HEK293 (cell line): ENCODE data around the gene BRI3BP.

Source experiments
- MYNN ChIP-seq: fragments of 450-650 bp; formaldehyde crosslinking; IDR thresholded peaks from 2 replicates; pipeline ENCODE4 v1.5.1; 2016; ENCODE audit warnings: missing biosample characterization, missing genetic modification characterization, borderline replicate concordance
- ZNF629 ChIP-seq: fragments of 450-650 bp; formaldehyde crosslinking; IDR thresholded peaks from 2 replicates; pipeline ENCODE4 v1.5.1; 2017; ENCODE audit warnings: missing biosample characterization, missing genetic modification characterization
- ZNF645 ChIP-seq: fragments of 450-650 bp; formaldehyde crosslinking; IDR thresholded peaks from 2 replicates; pipeline ENCODE4; 2016; ENCODE audit warnings: missing biosample characterization, missing genetic modification characterization
- ZNF843 ChIP-seq: fragments of 450-650 bp; formaldehyde crosslinking; IDR thresholded peaks from 2 replicates; pipeline ENCODE4 v1.5.1; 2016; ENCODE audit warnings: missing biosample characterization, missing genetic modification characterization
- TF ChIP-seq, protein P1 (sequence below): fragments of 450-650 bp; formaldehyde crosslinking; IDR thresholded peaks from 2 replicates; pipeline ENCODE4 v1.5.1; 2016; ENCODE audit warnings: missing biosample characterization, missing genetic modification characterization

- TF ChIP-seq, protein P1, sequence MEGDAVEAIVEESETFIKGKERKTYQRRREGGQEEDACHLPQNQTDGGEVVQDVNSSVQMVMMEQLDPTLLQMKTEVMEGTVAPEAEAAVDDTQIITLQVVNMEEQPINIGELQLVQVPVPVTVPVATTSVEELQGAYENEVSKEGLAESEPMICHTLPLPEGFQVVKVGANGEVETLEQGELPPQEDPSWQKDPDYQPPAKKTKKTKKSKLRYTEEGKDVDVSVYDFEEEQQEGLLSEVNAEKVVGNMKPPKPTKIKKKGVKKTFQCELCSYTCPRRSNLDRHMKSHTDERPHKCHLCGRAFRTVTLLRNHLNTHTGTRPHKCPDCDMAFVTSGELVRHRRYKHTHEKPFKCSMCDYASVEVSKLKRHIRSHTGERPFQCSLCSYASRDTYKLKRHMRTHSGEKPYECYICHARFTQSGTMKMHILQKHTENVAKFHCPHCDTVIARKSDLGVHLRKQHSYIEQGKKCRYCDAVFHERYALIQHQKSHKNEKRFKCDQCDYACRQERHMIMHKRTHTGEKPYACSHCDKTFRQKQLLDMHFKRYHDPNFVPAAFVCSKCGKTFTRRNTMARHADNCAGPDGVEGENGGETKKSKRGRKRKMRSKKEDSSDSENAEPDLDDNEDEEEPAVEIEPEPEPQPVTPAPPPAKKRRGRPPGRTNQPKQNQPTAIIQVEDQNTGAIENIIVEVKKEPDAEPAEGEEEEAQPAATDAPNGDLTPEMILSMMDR (tag by site-specific recombination), result no peak
- TF ChIP-seq ZNF645 (tag by site-specific recombination) (no peak), MYNN (tag by site-specific recombination) (no peak), ZNF629 (tag by site-specific recombination) (no peak), ZNF843 (no peak)
These were observed 40.6 kb upstream of the BRI3BP start for GRCh38 chr12:124952801-124953200.
